Measurements from ENCODE around the gene TRNP1. TPM values are rescaled to one million over a fixed set of nuclear protein-coding genes. Genes with fewer than 3 reads are reported as not detected.
A peak's percentile ranks its signal among the peaks of the same experiment; 100 is the strongest.

Gene TRNP1
- total and polyA plus RNA-seq, 12 donors: 1.4 to 27.8 (median 6.5) TPM

- DNase-seq: no peak
- H3K4me1 ChIP-seq (replicated peaks in 1 of 2): peaks cover 7 to 18% of the 10 kb centered on the region in 2 donors
- no peaks in the 10 kb centered on the region for H3K9me3 ChIP-seq (replicated peaks in 1 of 3)
- H3K36me3 ChIP-seq (replicated peaks in 1 of 2): no peaks in the 10 kb centered on the region
- H3K27ac ChIP-seq: no peak overlapping the region
- peaks cover 6% of the 10 kb centered on the region for H3K27me3 ChIP-seq
- 60 to 100% (median 92%) methylated on average over 1 of the region's 1 CpG for WGBS, 4 donors
- H3K4me3 ChIP-seq: no peak overlapping the region
- TF ChIP-seq CTCF (IDR thresholded peaks at IDR 0.05) (no peak), POLR2A (IDR thresholded peaks at IDR 0.05) (no peak)
- intact Hi-C loops (cut with DNase I): loop anchor here (5.0 kb wide), 3 partner anchors 36 to 101 kb away; no protein-coding TSS in a partner anchor
Observed at GRCh38 chr1:26996024-26996423, 2.5 kb downstream of the TRNP1 start.

GRCh38 chr1:26996665-26997064, 3.2 kb downstream of the TRNP1 start:
- no peak for DNase-seq
- peaks cover 7 to 18% of the 10 kb centered on the region in 2 donors for H3K4me1 ChIP-seq (replicated peaks in 1 of 2)
- intact Hi-C loops (cut with DNase I): loop anchor here (5.0 kb wide), 3 partner anchors 36 to 101 kb away; no protein-coding TSS in a partner anchor
- 75 to 89% (median 87%) methylated on average over 4 of the region's 4 CpGs for WGBS, 4 donors
- no peak overlapping the region for H3K4me3 ChIP-seq
- H3K9me3 ChIP-seq (replicated peaks in 1 of 3): no peaks in the 10 kb centered on the region
- peaks cover 6% of the 10 kb centered on the region for H3K27me3 ChIP-seq
- no peaks in the 10 kb centered on the region for H3K36me3 ChIP-seq (replicated peaks in 1 of 2)
- no peak overlapping the region for H3K27ac ChIP-seq
- no peak for TF ChIP-seq CTCF (IDR thresholded peaks at IDR 0.05)
- no peak for TF ChIP-seq POLR2A (IDR thresholded peaks at IDR 0.05)

- no peak overlapping the region for H3K4me3 ChIP-seq
- TF ChIP-seq CTCF (IDR thresholded peaks at IDR 0.05): no peak
- TF ChIP-seq POLR2A (IDR thresholded peaks at IDR 0.05): no peak
- peak overlapping the region in 3 of 5 donors; percentile 49 to 87 (median 57) for H3K27ac ChIP-seq
- no peaks in the 10 kb centered on the region for H3K27me3 ChIP-seq
- DNase-seq: no peak
- WGBS, 4 donors: 87 to 89% (median 89%) methylated on average over 10 to 11 of the region's 11 CpGs
- H3K36me3 ChIP-seq (replicated peaks in 1 of 2): no peaks in the 10 kb centered on the region
- H3K4me1 ChIP-seq (replicated peaks in 1 of 2): peaks cover 3 to 18% of the 10 kb centered on the region in 2 donors
- intact Hi-C loops (cut with DNase I): loop anchor here (5.0 kb wide), 3 partner anchors 34 to 99 kb away; no protein-coding TSS in a partner anchor
- H3K9me3 ChIP-seq (replicated peaks in 1 of 3): no peaks in the 10 kb centered on the region
Observed at GRCh38 chr1:26998429-26999300, 5.2 kb downstream of the TRNP1 start.

- DNase-seq: peak in 6 of 7 donors; percentile 58 to 87 (median 70)
- no peaks in the 10 kb centered on the region for H3K36me3 ChIP-seq (replicated peaks in 1 of 2)
- no peaks in the 10 kb centered on the region for H3K9me3 ChIP-seq (replicated peaks in 1 of 3)
- H3K27ac ChIP-seq: peak overlapping the region in 3 of 5 donors; percentile 49 to 87 (median 57)
- TF ChIP-seq POLR2A (IDR thresholded peaks at IDR 0.05): no peak
- no peak for TF ChIP-seq CTCF (IDR thresholded peaks at IDR 0.05)
- no peak overlapping the region for H3K4me3 ChIP-seq
- 75 to 89% (median 80%) methylated on average over 7 of the region's 7 CpGs for WGBS, 4 donors
- intact Hi-C loops (cut with DNase I): loop anchor here (5.0 kb wide), 3 partner anchors 33 to 98 kb away; no protein-coding TSS in a partner anchor
- H3K27me3 ChIP-seq: no peaks in the 10 kb centered on the region
- peaks cover 0 to 18% of the 10 kb centered on the region in 2 donors for H3K4me1 ChIP-seq (replicated peaks in 1 of 2)
Observed at GRCh38 chr1:26999440-26999987, 6.0 kb downstream of the TRNP1 start.
